ENCODE results near the gene SPN.
"Not testable (repeated sequence)": the region's sequence is repeated elsewhere in the genome, so short reads cannot be mapped to it uniquely, and the experiment has no call there.

Gene SPN

DNA sequence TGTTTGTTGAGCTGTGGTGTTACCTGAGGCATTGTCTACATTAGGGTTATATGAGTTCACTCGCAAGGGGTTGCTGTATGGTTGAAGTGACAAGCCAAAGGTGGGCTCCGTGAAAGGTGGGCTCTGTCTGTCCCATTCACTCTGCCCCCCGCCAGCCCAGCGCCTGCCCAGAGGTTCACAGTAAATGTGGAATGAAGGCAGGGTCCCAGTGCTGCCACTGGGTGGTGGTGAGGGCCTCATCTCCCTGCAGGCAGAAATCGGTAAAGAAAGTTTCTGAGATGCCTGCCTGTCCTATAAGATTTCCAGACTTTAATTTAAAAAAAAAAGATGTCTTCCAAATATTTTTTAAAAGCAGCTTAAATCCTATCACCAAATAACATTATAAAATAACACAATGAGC, 26.7 kb upstream of the SPN start:
- not testable (repeated sequence) for H3K4me1 Mint-ChIP-seq (ENCODE audit: low read depth); H3K27me3 Mint-ChIP-seq (ENCODE audit: low read depth); H3K36me3 Mint-ChIP-seq (ENCODE audit: low read depth); H3K9me3 Mint-ChIP-seq; H3K4me3 Mint-ChIP-seq; H3K27ac Mint-ChIP-seq

GRCh38 chr16:29638751-29639150, 24.3 kb upstream of the SPN start:
- not testable (repeated sequence) for H3K36me3 Mint-ChIP-seq (ENCODE audit: low read depth); H3K9me3 Mint-ChIP-seq; H3K4me3 Mint-ChIP-seq; H3K27me3 Mint-ChIP-seq (ENCODE audit: low read depth); H3K27ac Mint-ChIP-seq
- peaks cover 18% of the 10 kb centered on the region for H3K4me1 Mint-ChIP-seq (ENCODE audit: low read depth)

GRCh38 chr16:29641561-29641960, 21.5 kb upstream of the SPN start:
- Mint-ChIP-seq H3K9me3 (no peaks in the 10 kb centered on the region), H3K36me3 (ENCODE audit: low read depth) (no peaks in the 10 kb centered on the region), H3K27me3 (ENCODE audit: low read depth) (no peaks in the 10 kb centered on the region), H3K4me3 (no peak overlapping the region), H3K4me1 (ENCODE audit: low read depth) (peaks cover 29% of the 10 kb centered on the region), H3K27ac (peak overlapping the region; percentile 29)

GRCh38 chr16:29643596-29643995, 19.5 kb upstream of the SPN start:
- Mint-ChIP-seq H3K27me3 (ENCODE audit: low read depth) (no peaks in the 10 kb centered on the region), H3K36me3 (ENCODE audit: low read depth) (no peaks in the 10 kb centered on the region), H3K4me3 (no peak overlapping the region), H3K9me3 (no peaks in the 10 kb centered on the region), H3K4me1 (ENCODE audit: low read depth) (peaks cover 29% of the 10 kb centered on the region), H3K27ac (peak overlapping the region; percentile 63)

DNA sequence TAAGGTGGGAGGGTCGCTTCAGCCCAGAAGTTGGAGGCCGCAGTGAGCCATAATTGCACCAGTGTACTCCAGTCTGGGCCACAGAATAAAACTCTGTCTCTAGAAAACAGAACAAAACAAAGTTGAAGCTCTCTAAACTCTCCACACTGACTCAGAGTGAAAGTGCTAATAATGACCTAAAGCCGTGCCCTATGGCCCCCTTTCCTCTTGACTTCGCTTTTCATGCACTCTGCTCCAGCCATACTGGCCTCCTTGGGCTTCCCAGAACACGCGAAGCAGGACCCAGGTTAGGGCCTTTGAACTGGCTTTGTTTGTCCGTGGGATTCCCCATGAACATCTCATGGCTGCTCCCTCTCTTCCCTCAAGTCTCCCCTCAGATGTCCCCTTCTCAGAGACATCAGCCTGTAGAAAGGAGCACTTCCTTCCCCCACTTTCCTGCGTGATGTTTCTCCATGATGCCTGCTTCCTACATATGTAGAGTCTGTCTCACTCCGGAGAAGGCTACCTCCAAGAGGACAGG, 18.6 kb upstream of the SPN start:
- H3K4me3 Mint-ChIP-seq: no peak overlapping the region
- H3K4me1 Mint-ChIP-seq (ENCODE audit: low read depth): peaks cover 29% of the 10 kb centered on the region
- H3K27me3 Mint-ChIP-seq (ENCODE audit: low read depth): no peaks in the 10 kb centered on the region
- H3K36me3 Mint-ChIP-seq (ENCODE audit: low read depth): no peaks in the 10 kb centered on the region
- no peak overlapping the region for H3K27ac Mint-ChIP-seq
- no peaks in the 10 kb centered on the region for H3K9me3 Mint-ChIP-seq

DNA sequence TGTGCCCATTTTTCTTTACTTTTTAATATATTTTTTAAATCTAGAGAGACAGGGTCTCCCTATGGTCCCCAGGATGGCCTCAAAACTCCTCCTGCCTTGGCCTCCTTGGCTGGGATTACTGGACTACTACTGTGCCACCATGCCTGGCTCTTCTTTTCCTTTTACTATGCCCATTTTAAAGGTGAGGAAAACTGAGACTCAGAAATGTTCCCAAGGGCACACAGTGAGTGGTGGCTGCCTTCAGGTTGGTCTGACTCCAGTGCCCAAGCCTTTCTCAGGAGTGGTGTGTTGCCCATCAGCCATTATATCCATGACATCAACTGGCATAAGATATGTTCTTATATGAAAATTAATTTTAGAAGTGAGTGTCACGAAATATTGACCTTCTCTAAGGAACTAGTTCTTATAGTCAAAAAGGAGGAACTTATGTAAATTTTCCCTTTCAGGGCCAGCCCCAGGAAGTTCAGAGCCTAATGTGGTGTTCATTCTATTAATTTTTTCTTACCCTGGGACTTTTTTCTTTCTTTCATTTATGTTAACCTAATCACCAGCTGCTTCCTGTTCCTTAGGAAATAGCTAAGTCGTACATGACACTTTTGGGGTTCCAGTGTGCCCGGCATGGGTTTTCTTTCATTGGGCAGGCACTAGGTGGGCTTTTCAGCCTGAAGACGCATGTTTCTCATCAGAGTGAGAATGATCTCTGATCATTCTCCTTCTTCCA, 17.9 kb upstream of the SPN start:
- no peak overlapping the region for H3K4me3 Mint-ChIP-seq
- H3K27ac Mint-ChIP-seq: peak overlapping the region; percentile 49
- H3K36me3 Mint-ChIP-seq (ENCODE audit: low read depth): no peaks in the 10 kb centered on the region
- H3K27me3 Mint-ChIP-seq (ENCODE audit: low read depth): no peaks in the 10 kb centered on the region
- H3K4me1 Mint-ChIP-seq (ENCODE audit: low read depth): peaks cover 35% of the 10 kb centered on the region
- no peaks in the 10 kb centered on the region for H3K9me3 Mint-ChIP-seq

- H3K27ac Mint-ChIP-seq: peak overlapping the region; percentile 21
- no peak overlapping the region for H3K4me3 Mint-ChIP-seq
- no peaks in the 10 kb centered on the region for H3K9me3 Mint-ChIP-seq
- H3K36me3 Mint-ChIP-seq (ENCODE audit: low read depth): no peaks in the 10 kb centered on the region
- no peaks in the 10 kb centered on the region for H3K27me3 Mint-ChIP-seq (ENCODE audit: low read depth)
- peaks cover 34% of the 10 kb centered on the region for H3K4me1 Mint-ChIP-seq (ENCODE audit: low read depth)
These were observed 17.3 kb upstream of the SPN start for GRCh38 chr16:29645694-29646187.

DNA sequence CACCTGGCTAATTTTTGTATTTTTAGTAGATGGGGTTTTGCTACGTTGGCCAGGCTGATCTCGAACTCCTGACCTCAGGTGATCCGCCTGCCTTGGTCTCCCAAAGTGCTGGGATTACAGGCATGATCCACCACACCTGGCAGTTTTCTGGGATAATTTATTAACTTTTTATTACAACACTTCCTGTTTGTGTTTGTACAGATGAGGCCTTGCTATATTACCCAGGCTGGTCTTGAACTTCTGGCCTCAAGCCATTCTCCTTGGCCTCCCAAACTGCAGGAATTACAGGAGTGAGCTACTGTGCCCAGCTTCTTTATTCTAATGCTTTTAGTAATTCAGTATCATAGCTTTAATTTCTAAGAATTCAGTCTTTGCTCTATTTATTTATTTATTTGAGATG, 16.1 kb upstream of the SPN start:
- no peak overlapping the region for H3K27ac Mint-ChIP-seq
- no peaks in the 10 kb centered on the region for H3K36me3 Mint-ChIP-seq (ENCODE audit: low read depth)
- H3K4me3 Mint-ChIP-seq: no peak overlapping the region

DNA sequence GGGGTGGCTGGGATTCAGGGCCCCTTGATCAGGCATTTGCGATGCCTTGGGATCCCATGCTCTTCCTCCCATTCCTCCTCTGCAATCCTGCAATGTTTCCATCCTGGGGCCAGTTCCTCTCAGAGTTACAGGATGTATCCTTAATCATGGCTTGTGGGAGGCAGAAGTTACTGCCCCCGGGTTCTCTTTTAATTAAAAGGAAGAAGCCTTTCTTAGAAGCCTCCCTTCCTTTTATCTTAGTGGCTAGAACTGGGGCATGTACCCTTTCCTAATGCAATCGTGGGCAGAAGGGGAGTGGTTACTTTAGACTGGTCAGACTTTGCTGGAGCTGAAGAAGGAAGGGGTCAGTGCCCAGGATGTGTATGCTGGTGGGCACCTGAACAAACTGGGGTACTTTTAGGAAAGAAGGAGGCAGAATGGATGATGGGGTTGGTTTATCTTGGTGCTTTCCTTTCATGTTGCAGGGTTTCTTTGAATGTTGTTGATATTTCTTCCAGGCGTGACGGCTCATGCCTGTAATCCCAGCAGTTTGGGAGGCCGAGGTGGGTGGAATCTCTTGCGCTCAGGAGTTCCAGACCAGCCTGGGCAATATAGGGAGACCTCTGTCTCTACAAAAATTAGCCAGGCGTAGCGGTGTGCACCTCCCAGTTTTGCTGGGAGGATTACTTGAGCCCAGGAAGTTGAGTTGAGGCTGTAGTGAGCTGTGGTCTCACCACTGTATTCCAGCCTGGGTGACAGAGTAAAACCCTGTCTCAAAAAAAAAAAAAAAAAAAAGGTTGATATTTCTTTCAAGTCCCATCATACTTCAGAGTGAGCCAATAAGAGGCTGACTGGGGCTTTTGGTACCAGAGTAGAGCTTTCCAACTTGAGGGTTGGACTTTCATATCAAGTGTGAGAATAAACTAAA, 13.2 kb upstream of the SPN start:
- H3K4me3 Mint-ChIP-seq: no peak overlapping the region
- peaks cover 17% of the 10 kb centered on the region for H3K4me1 Mint-ChIP-seq (ENCODE audit: low read depth)
- no peaks in the 10 kb centered on the region for H3K36me3 Mint-ChIP-seq (ENCODE audit: low read depth)
- H3K27ac Mint-ChIP-seq: no peak overlapping the region
- no peaks in the 10 kb centered on the region for H3K9me3 Mint-ChIP-seq
- H3K27me3 Mint-ChIP-seq (ENCODE audit: low read depth): no peaks in the 10 kb centered on the region

More for the DNA sequence above, 16.1 kb upstream of the SPN start:
- H3K9me3 Mint-ChIP-seq: no peaks in the 10 kb centered on the region
- no peaks in the 10 kb centered on the region for H3K27me3 Mint-ChIP-seq (ENCODE audit: low read depth)
- H3K4me1 Mint-ChIP-seq (ENCODE audit: low read depth): peaks cover 24% of the 10 kb centered on the region

- Mint-ChIP-seq H3K36me3 (ENCODE audit: low read depth) (no peaks in the 10 kb centered on the region), H3K9me3 (no peaks in the 10 kb centered on the region), H3K4me1 (ENCODE audit: low read depth) (peaks cover 10% of the 10 kb centered on the region), H3K27ac (no peak overlapping the region), H3K4me3 (no peak overlapping the region), H3K27me3 (ENCODE audit: low read depth) (no peaks in the 10 kb centered on the region)
These were observed 12.3 kb upstream of the SPN start for GRCh38 chr16:29650771-29651170.

DNA sequence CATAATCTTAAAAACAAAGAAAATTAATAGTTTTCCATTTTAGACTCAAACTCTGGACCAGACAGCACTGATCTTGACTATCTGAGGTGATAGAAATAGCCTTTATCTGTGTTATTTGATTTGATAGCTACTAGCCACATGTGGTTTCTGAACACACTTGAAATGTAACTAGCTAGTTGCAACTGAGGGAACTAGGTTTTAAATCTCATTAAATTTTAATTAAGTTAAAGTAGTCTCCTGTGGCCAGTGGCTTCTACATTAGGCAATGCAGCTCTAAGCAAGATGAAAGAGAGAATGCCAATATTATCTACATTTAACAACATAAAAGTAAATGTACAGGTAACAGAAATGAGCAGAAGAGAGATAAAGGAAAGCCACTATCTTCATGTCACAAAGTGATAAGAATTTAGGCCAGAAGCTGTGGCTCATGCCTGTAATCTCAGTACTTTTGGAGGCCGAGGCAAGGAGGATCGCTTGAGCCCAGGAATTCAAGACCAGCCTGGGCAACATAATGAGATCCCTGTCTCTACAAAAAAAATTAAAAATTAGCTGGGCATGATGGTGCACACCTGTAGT, 11.2 kb upstream of the SPN start:
- Mint-ChIP-seq H3K9me3 (no peaks in the 10 kb centered on the region), H3K4me3 (no peak overlapping the region), H3K27me3 (ENCODE audit: low read depth) (no peaks in the 10 kb centered on the region), H3K36me3 (ENCODE audit: low read depth) (no peaks in the 10 kb centered on the region), H3K27ac (no peak overlapping the region), H3K4me1 (ENCODE audit: low read depth) (peaks cover 9% of the 10 kb centered on the region)

- Mint-ChIP-seq H3K27ac (no peak overlapping the region), H3K9me3 (no peaks in the 10 kb centered on the region), H3K4me3 (no peak overlapping the region), H3K27me3 (ENCODE audit: low read depth) (no peaks in the 10 kb centered on the region), H3K4me1 (ENCODE audit: low read depth) (peaks cover 9% of the 10 kb centered on the region), H3K36me3 (ENCODE audit: low read depth) (no peaks in the 10 kb centered on the region)
These were observed 9.6 kb upstream of the SPN start for GRCh38 chr16:29653471-29653870.

DNA sequence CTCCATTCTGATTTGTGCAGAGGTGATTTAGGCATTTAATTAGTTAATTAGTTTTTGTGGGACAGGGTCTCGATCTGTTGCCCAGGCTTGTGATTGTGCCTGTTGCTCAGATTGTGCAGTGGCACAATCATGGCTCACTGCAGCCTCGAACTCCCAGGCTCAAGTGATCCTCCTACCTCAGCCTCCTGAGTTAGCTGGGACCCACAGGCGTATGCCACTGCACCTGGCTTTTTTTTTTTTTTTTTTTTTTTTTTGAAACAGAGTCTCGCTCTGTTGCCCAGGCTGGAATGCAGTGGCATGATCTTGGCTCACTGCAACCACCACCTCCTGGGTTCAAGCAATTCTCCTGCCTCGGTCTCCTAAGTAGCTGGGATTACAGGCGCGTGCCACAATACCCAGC, 9.2 kb upstream of the SPN start:
- not testable (repeated sequence) for H3K9me3 Mint-ChIP-seq, H3K4me3 Mint-ChIP-seq
- H3K4me1 Mint-ChIP-seq (ENCODE audit: low read depth): peaks cover 10% of the 10 kb centered on the region

DNA sequence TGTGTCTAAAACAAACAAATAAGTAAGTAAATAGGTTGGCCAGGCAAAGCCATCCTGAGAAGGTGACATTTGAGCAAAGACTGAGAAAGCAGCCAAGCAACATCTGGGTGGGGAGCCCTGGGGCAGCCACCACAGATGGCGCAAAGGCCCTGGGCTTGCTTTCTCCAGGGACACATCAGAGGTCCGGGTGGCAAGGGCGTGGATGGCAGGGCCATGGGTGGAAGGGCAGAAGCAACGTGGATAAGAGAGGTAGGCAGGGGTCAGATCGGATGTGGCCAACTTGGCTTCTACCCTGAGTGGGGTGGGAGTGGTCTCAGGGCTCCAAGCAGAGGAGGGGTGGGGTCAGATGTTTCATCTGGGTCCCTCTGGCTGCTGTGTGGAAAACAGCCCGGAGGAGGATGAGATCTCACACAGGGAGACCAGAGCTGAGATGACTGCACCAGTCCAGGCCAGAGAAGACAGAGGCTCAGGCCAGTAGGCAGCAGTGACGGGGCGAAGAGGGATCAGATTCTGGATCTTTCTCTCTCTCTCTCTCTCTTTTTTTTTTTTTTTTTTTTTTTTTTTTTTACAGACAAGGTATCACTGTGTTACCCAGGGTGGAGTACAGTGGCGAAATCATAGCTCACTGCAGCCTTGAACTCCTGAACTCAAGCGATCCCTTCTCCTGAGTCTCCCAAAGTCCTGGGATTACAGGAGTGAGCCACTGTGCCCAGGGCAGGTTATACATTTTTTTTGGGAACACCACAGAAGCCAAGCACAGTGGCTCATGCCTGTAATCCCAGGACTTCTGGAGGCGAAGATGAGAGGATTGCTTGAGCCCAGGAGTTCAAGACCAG, 6.1 kb upstream of the SPN start:
- Mint-ChIP-seq H3K9me3 (no peaks in the 10 kb centered on the region), H3K4me3 (no peak overlapping the region), H3K4me1 (ENCODE audit: low read depth) (peaks cover 4% of the 10 kb centered on the region), H3K27ac (no peak overlapping the region), H3K36me3 (ENCODE audit: low read depth) (no peaks in the 10 kb centered on the region), H3K27me3 (ENCODE audit: low read depth) (no peaks in the 10 kb centered on the region)

More for the DNA sequence above, 9.2 kb upstream of the SPN start:
- H3K27ac Mint-ChIP-seq; H3K27me3 Mint-ChIP-seq (ENCODE audit: low read depth); H3K36me3 Mint-ChIP-seq (ENCODE audit: low read depth): not testable (repeated sequence)

All from T-helper 1 cell treated with Interleukin-12 subunit alpha and Interleukin-12 subunit beta and Interleukin-4 antibody, amounts not matched to agents 30 μg/mL and 1 μg/mL, for 36 hours (primary cell).